HG03066 (cell line): Measurements from ENCODE around the gene TMEM270.
"Not testable (repeated sequence)": the region's sequence is repeated elsewhere in the genome, so short reads cannot be mapped to it uniquely, and the experiment has no call there.

Experiments used
- ATAC-seq: cut with Tn5 transposase; IDR thresholded peaks from one replicate; pipeline ENCODE4 v1.9.1; 2021; ENCODE audit warnings: low read depth; ENCODE audit not compliant: unreplicated experiment

The TMEM270 gene

DNA sequence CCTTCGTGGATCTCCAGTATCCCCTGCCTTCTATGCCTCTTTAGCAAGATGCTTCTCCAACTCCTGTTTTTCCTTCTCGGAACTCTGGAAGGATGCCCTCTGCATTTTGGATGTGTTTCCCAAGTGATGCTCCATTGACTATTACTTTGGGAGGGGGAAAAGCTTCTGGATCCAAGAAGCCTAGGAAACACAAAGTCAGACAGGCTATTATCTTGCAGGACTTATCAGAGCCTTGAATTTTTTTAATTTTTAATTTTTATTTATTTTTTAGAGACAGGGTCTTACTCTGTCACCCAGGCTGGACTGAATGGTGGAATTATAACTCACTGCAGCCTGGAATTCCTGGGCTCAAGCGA, 21.1 kb downstream of the TMEM270 start:
- no peak for ATAC-seq

DNA sequence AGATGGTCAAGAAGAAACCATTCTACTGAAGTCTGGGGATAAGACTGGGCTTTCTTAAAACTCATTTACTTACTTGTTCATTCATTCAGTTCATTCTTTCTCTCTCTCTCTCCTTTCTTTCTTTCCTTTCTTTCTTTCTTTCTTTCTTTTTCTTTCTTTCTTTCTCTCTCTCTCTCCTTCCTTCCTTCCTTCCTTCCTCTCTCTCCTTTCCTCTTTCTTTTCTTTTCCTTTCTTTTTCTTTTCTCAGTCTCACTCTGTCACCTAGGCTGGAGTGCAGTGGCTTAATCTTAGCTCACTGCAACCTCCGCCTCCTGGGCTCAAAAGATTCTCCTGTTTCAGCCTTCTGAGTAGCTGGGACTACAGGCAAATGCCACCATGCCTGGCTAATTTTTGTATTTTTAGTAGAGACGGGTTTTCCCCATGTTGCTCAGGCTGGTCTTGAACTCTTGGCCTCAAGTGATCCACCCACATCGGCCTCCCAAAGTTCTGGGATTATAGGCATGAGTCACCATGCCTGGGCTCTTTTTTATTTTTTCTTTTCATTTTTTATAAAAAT, 24.0 kb downstream of the TMEM270 start:
- not testable (repeated sequence) for ATAC-seq

DNA sequence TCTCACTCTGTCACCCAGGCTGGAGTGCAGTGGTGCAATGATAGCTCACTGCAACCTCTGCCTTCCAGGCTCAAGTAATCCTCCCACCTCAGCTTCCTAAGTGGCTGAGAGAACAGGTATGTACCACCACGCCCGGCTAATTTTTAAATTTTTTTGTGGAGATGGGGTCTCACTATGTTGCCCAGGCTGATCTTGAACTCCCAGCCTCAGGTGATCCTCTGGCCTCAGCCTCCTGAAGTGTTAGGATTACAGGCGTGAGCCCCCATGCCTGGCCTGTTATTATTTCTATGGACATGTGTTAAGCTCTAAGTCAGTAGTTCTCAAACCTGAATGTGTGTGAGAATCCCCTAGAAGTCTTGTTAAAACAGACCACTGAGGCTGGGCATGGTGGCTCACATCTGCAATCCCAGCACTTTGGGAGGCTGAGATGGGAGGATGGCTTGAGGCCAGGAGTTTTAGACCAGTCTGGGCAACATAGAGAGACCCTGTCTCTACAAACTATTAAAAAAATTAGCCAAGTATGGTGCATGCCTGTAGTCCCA, 24.5 kb downstream of the TMEM270 start:
- ATAC-seq, result no peak

DNA sequence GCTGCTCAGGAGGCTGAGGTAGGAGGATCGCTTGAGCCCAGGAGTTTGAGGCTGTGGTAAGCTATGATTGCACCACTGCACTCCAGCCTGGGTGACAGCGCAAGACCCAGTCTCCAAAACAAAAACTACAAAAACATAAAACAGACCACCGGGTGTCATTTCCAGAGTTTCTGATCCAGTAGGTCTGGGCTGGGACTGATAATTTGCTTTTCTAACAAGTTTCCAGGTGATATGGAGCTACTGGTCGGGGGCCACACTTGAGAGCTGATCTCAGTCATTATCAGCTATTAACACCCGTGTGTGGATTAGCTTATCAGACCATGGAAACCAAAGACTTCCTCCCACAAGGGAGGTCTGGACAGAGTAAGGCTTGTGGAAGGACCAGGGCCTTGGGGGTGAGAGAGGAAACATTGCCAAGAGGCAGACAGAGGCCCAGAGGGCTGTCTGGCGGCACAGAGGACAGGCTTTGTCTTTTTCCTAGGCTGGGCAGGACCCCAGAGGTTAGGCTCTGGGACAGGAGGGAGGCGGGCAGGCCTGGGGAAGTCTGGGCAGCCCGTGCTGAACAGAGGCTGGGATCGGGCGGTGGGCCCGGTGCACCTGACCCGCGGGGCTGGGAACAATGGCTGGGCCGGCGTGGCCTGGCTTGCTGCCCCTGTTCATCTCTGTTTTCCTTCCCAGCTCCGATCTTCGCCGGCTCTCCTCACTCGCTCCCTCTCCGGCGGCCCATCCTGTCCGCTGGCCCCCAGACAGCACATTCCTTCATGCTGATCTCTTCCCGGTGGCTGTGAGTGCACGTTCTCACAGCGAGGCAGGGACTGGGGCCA, 25.2 kb downstream of the TMEM270 start:
- no peak for ATAC-seq

DNA sequence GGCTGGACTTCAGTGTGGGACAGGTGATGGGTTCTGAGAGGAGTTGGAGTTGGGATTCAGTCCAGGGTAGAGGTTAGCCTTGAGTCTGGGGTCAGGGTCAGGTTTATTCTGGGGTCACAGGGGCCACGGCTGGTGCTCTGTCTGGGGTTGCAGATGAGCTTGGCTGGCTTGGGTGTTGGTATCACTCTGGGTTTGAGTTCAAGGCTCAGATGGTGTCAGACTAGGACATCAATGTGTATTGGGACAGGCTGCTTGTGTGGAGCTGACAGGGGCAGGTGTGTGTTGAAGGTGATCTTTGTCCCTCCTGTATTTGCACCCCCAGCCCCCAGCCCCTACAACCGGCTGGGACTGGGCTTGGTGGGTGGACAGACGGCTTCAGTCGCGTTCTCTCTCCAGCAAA, 26.8 kb downstream of the TMEM270 start:
- ATAC-seq, result no peak

DNA sequence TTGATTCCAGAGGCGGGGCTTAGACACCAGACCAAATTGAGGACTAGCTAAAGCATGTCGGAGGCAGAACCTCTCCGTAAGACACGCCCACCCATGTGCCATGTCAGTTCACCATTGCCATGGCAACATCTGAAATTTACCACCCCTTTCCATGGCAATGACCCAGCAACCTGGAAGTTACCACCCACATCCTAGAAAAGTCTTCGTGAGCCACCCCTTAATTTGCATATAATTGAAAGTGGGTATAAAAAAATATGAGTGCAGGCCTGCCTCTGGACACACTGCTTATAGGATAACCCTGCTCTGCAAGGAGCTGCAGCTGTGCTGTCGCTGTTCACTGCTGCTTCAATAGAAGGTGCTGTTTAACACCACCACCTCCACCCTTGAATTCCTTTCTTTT, 28.0 kb downstream of the TMEM270 start:
- ATAC-seq, result no peak

DNA sequence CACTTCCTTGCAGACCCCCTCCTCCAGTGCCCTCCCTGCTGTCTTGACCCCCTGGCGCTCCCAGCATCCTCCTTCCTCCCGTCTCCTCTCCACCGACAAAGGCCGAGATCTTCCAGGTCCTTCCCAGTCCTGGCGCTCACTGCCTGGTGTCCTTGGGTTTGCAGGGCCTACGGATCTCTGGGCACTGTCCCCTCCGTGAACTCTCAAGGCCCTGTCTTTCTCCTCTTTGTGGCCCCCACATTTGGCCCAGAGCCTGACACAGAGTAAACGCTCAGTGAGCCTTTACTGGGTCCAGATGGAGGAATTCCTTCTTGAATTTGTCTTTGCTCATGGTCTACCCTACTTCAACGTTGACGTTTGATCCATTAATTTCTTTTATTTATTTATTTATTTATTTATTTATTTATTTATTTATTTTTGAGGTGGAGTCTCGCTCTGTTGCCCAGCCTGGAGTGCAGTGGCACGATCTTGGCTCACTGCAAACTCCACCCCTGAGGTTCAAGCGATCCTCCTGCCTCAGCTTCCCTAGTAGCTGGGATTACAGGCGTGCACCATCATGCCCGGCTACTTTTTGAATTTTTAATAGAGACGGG, 29.7 kb downstream of the TMEM270 start:
- no peak for ATAC-seq

DNA sequence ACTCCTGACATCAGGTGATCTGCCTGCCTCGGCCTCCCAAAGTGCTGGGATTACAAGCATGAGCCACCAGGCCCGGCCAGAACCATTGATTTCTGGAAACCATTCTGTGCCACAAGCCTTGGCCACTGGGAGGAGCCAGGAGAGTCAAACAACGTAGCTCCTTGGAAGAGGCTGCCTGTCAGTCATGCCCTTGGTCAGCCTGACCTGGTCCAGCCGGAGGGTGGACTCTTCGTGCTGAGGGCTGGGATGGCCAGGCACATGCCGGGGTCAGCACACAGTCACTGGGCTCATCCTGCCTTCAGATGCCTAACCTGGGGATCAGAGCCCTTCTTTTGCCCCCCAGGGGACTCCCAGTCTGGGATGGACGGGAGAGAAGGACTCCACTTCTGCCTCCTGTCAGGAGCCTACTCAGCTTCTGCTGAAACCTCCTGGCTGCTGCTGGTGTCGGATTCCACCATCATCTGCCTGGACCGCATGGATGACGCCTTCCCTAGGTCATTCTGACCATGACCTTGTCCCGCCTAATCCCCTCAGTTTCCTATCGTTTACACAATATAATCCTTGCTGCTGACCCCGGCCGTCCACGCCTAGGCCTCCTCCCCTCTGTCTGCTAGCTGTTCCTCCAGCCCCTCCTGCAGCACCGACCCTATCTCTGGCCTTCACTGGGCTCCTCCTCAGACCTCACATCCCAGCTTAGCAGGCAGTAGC, 30.4 kb downstream of the TMEM270 start:
- ATAC-seq, result no peak

DNA sequence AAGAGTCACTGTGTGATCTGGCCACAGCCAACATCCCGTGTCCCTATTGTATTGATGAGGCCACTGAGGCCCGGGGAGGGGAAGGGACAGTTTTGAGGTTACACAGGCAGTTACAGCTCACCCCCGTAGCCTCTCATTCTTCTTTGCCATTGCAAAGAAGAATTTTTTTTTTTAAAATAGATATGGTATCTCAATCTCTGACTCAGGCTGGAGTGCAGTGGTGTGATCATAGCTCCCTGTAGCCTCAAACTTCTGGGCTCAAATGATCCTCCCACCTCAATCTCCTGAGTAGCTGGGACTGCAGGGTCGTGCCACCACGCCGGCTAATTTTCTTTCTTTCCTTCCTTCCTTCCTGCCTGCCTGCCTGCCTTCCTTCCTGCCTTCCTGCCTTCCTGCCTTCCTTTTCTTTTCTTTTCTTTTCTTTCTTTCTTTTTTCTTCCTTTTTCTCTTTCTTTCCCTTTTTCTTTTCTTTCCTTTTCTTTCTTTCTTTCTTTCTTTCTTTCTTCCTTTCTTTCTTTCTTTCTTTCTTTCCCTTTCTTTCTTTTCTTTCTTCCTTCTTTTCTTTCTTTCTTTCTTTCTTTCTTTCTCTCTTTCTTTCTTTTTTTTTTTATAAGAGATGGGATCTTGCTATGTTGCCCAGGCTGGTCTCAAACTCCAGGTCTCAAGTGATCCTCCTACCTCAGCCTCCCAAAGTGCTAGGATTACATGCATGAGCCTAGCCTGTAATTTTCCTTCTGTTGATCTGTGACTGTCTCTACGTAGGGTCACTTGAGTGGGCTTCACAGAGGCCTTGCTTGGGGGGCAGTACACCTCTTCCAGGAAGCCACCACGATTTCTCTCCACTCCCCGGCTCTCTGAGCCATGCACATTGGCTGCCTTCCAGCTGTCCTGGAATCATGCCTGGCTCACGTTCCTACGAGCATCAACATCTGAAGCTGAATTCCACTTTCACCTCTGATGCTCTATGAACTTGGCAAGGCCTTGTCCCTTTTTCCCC, 31.3 kb downstream of the TMEM270 start:
- ATAC-seq, result no peak

DNA sequence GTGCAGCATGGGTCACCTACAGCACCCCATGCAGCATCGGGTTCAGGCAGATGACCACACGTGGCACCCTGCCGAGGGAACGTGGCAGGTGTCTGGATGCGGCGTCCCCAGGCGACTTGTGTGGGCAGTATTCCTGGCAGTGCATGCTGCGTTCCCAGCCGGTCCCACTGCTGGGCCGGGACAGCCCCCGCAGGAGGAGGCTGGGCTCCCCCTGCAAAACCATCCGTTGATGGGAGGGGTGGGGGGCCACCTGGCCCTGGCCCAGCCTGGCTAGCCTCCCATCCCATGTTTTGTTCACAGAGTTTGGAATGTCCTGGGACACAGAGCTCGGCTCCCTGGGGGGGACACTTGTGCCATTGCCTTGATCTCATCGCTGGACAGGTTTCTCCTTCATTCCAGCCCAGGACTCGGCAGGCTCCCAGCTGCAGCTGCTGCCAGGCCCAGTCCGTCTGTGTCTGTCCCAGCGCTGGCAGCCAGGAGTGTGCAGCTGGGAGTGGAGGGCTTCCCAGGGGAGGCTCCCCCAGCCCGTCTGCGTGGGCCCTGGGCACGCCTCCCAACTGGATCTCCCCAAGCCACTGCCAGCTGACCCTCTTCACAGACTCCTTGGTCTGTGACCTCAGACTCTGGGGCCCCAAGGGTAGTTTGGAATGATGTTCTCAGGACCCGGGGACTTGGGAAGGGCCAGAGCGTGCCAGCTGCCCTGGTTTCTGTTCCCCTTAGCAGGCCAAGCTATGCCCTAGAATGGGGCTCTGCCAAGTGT, 32.6 kb downstream of the TMEM270 start:
- ATAC-seq, result no peak

DNA sequence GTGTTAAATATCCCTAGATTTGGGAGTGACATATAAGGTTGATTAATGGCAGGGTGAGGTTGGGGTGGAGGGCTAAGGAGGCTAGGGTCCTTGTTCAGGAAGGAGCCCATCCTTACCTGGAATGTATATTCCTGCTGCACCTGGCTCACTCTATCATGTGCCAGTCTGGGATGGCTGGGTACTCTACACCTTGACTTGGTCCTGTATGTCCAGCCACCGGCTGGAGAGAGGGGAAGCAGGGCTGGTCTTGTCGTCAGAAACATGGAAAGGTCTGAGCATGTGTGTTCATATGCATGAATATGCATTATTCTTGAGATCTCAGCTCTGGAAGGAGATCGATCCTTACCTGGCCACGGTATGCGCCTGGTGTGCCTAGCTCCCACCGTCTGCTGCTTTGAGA, 33.2 kb downstream of the TMEM270 start:
- ATAC-seq, result no peak

DNA sequence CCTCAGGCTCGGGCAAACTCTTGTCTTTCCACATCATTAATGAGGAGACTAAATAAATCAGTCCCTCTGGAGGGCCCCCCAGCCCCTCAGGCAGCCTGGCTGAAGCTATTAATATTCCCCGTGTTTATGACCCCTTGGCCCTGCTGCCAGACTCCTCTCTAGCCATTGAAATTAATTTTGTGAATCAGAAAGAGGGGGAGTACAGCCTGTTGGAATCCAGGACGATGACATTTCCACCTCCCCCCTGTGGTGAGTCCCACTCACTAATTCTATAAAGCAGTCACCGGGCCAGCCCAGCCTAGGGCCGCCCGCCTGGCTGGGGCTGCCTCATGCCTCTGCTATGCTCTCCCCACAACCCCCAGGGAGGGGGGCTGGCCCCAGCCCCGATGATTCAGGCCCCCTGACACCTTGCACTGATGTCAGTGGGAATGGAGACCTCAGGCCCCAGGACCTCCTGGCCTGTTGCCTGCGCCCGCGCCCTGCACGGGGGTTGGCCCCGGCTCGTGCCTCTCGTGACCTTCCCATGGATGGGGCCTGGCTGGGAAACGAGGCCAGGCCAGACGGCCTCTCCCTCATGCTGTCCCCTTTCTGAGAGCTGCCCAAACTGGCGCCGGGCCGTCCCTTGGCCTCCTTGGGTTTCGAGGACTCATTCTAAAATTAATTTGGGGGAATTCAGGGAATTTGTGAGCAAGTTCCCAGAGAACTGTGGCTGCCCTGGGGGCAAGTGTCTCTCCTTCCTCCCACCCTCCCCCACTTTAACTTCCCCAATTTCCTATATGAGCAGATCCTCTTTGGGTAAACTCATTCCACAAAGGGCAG, 34.0 kb downstream of the TMEM270 start:
- no peak for ATAC-seq

DNA sequence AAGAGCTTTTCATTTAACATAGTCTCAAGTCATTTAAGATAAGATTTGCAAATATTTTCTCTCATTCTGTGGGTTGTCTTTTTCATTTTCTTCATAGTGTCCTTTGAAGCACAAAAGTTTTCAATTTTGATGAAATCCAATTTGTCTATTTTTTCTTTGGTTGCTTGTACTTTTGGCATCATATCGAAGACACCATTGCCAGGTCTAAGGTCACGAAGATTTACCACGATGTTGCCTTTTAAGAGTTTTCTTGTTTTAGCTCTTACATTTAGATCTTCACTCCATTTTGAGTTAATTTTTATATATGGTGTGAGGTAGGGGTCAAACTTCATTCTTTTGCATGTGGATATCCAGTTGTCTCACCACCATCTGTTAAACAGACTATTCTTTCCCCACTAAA, 34.7 kb downstream of the TMEM270 start:
- ATAC-seq, result no peak

DNA sequence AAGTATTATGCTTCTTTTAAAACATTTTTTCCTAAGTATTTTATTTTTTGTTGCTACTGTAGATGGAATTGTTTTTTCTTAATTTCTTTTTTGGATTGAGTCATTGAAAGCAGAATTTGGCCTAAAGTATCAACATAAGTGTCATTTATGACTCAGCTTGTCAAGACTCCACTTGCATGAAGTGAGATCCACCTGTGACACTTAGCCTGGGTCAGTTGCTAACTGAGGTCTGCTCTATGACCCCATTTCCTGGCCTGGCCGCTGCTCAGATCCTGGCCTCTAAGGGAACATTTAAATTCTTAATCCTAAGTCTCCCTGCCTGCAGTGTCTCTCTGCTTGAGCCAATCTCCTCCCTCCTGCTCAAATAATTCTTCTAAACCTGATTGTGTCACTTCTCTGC, 35.5 kb downstream of the TMEM270 start:
- no peak for ATAC-seq

DNA sequence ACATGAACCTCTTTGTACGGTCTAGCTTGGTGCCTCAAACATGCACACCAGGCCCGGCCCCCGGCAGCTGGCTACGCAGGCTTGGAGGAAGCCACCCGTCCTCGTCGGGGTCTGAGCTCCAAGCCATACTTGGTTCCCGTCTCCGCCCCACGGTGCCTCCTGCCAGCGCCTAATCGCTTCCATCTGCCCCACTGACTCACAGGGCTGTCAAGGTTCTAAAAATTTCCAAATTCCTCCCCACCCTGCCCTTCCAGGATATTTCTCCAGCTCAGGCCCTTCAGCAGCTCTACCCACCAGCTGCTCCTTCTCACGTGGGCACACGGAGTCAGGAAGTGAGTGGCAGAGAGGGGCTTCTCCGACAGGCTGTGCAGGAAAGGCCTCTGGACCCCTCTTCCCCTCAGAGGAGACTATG, 38.8 kb downstream of the TMEM270 start:
- no peak for ATAC-seq

DNA sequence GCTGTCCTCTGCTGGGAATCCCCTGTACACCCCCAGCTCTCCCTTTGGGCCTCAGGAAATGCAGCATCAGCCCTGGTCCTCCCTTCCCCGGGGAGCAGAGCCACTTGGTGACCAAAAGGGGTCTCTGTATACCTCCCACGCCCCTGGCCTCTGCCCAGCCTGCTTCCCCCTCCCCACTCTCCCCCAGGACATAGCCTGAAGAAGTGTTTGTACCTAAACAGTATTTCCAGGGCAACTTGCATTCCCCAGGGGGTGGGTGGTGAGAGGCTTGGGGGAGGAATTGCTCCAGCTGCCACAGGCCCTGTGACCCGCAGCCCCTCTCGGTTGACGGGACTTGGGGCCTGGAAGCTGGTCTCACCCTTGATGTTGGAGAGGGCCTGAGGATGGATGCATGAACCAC, 39.3 kb downstream of the TMEM270 start:
- ATAC-seq, result no peak

DNA sequence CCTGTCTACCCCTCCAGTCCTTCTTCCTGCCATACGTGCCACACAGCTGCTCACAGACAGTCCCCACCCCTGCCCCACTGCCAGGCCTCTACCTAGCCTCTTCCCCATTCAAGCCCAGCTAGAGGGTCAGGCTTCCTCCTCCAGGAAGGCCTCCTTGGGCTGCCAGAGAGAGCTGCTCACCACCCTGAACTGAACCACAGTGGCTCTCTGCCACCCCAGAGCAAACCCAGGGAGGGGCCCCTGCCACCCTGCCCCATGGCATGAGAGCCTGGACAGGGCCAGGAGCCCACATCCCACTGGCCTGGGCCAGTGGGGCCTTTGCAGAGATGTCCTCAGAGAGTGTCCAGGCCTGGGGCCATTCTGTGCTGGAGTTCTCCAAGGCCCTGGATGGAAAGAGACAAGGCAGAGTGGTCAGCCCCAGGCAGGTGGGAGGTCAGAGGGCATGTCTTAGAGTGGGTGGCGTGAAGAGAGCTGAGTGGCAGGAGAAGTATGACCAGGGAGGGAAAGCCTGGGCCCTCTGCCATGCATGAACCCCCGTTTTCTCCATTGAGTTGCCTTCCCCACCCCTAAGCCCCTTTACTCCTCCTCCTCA, 40.4 kb downstream of the TMEM270 start:
- ATAC-seq, result no peak
